EL (cell line): ENCODE data around the gene RTRAF.
A peak's percentile ranks its signal among the peaks of the same experiment; 100 is the strongest.

Source experiments
- DNase-seq: peaks from one replicate; pipeline ENCODE4 v3.0.0-alpha.2; 2016

The RTRAF gene

DNA sequence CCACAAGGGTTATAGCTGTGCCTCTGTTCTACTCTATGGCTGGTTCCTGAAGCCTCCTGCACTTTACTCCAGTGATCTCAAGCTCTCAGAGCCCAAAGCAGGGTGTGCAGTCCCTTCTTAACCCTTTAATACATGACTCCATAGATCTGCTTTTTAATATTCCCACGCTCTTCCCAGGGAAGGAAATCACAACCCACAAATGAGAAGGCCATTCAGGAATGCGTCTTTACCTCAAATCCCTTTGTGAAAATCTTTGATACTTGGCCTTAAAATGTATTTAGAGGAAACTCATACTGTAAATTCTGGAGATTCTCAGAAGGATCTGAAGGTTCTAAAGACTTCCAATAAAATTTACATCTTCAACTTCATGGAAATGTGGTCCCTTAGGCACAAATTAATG lies 62.5 kb downstream of the RTRAF start:
- peak; percentile 82 for DNase-seq

DNA sequence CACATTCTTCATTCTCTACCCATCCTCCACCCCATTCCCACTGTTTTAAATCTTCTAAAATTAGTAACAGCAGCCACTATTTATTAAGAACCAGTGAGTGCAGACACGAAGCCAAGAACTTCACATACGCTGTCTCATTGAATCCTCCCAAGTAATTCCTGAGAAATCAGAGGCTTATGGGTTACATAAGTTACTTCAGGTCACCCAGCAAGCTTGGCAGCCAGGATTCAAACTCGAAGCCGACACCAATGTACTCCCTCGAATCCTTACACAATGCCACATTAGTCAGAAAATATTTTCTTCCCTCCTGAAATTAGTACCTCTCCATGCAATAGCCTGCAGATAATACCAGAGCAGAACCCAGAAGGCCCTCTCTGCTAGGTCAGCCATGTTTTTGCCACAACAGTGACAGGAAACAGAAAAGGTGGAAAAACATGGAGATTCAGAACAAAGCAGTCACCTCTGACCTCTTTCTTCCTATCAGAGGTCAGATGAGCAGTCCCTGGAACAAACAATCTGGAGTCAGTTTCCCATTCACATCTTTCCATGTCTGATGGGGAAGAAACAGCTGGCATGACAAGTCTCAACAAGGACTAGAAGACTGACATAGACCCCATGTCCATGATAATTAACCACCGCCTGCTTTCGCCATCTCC lies 63.1 kb downstream of the RTRAF start:
- DNase-seq, result peak; percentile 61

- DNase-seq, result no peak
Measured at GRCh38 chr14:52053044-52053443, 63.7 kb downstream of the RTRAF start.

DNA sequence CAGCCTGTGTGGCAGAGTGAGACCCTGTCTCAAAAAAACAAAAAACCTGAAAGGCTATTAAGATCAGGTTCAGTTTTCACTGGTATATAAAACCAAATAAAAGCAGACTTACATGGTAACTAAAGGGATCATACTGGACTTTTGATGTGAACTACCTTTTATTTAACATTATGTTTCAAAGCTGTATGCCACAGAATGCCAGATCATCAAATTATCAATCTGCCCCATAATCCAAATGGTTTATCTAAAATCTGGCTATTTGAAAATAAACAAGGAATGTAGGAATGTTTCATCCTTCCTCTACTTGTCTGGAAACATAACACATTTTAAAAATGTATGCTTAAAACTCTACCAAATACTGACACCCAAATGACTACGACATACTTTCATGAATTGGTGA lies 65.3 kb downstream of the RTRAF start:
- DNase-seq, result no peak

DNA sequence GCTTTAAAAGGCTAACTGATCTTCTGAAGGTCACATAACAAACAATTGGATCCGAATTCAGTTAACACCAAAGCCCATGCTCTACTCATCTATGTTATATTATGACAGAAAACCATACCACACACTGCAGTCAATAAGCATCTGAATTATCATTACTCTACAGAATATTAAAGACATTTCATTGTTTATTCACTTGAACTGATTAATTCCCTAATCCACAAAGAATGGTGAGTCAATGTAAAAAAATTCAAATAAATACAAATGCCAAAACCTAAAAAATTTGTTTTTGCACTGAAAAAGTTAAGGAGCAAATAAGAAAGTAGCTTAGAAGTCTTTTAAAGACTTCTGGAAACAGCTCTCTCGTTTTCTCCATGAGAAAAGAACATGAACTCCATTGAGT lies 65.8 kb downstream of the RTRAF start:
- DNase-seq, result peak; percentile 53

GRCh38 chr14:52058341-52058740 lies 69.0 kb downstream of the RTRAF start:
- DNase-seq, result no peak

- no peak for DNase-seq
Measured at GRCh38 chr14:52059649-52060048, 70.3 kb downstream of the RTRAF start.

DNA sequence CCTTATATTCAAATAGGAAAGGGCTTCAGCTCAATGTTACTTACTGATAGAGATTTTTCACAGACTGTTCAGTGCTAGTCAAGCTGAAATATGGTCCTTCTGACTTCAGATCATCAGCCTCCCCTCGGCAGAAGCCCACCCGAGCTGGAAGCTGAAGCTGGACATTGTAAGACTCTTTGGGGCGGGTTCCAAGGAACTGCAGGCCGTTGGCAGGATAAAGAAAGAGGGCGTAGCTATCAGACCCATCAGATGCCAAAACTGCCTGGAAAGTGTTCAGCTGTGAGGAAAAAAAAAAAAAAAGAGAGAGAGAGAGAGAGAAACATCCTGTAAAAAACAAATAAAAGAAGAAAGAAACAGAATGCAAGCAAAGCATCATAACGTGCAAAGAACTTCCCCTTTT lies 70.7 kb downstream of the RTRAF start:
- no peak for DNase-seq
